ENCODE results near the gene MS4A8. TPM values are rescaled to one million over a fixed set of nuclear protein-coding genes. Genes with fewer than 3 reads are reported as not detected.
"Not testable (repeated sequence)": the region's sequence is repeated elsewhere in the genome, so short reads cannot be mapped to it uniquely, and the experiment has no call there.

MS4A8 gene, protein sequence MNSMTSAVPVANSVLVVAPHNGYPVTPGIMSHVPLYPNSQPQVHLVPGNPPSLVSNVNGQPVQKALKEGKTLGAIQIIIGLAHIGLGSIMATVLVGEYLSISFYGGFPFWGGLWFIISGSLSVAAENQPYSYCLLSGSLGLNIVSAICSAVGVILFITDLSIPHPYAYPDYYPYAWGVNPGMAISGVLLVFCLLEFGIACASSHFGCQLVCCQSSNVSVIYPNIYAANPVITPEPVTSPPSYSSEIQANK
- total RNA-seq = not detected

DNA sequence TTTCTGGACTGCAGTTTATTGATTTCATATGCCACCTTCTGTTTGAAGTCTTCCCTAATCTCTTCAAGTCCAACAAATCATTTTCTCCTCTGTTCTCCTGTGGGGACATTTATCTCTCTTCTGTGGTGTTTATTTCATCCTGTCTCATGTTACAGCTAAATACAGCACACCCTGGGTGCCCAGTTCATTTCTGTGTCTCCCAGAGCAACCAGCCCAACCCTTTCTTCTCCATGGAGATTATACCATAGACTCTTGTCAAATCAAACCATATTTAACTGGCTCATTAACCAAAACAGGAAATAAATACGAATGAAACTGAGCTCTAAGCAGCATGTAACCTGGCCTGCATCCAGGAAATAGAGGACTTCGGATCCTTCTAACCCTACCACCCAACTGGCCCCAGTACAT, at the start of gene MS4A8:
MS4A8 (plus strand) TSS at position 329 of the 408 bp plus-strand sequence. CDS start 1,249 bp downstream, outside the sequence.
- Mint-ChIP-seq H3K36me3 (no peaks in the 10 kb centered on the region), H3K9me3 (no peaks in the 10 kb centered on the region), H3K27me3 (peaks cover 8% of the 10 kb centered on the region), H3K4me3 (no peak within 1 kb of the TSS), H3K4me1 (no peaks in the 10 kb centered on the region), H3K27ac (no peak within 1 kb of the TSS)
- no peak for DNase-seq
- POLR2A ChIA-PET = no interaction called here
- ATAC-seq (ENCODE audit: low read depth) = no peak

DNA sequence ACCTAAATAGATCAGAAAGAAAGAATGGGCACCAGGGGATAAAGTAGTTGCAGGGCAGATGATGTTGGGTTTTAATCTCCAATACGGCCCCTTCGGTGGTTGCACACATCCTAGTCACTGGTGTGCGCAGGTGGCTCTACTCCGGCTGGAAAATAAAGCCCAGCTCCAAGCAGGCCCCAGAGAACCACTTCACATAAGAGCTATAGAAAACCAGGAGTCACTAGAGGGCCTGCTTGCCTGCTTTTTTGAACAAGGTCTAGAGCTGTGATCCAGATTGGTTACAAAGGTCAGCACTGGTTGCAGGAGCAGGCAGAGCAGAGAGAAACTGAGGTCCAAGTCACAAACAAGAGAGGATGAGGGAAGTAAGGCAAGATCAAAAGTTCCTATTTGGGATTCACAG, 41.5 kb upstream of the MS4A8 start:
- no peaks in the 10 kb centered on the region for H3K36me3 Mint-ChIP-seq
- H3K4me3 Mint-ChIP-seq = no peak overlapping the region
- no peak overlapping the region for H3K27ac Mint-ChIP-seq
- DNase-seq (no peak), ATAC-seq (ENCODE audit: low read depth) (no peak)
- peaks cover under 1% of the 10 kb centered on the region for H3K9me3 Mint-ChIP-seq
- POLR2A ChIA-PET = no interaction called here
- no peaks in the 10 kb centered on the region for H3K4me1 Mint-ChIP-seq
- H3K27me3 Mint-ChIP-seq = peaks cover 6% of the 10 kb centered on the region

DNA sequence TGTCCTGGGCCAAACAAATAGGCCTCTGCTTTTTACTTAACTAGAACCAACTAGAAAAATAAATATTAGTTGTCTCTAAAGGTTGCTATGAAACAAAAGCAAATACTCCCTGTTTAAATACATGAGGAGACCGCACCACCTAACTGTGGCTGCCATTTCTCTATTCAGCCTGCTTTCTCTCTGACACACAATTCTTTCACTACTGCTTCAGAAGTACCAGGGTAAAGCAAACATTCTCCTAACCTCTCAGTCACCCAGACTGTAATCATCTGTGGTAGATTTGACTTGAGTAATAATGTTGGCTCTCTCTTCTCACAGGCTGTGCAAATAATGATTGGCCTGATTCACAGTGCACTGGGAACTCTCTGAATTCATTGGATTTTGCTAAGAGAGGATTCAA, 41.0 kb upstream of the MS4A8 start:
- POLR2A ChIA-PET = no interaction called here
- H3K9me3 Mint-ChIP-seq = no peaks in the 10 kb centered on the region
- H3K36me3 Mint-ChIP-seq = no peaks in the 10 kb centered on the region
- DNase-seq (no peak), ATAC-seq (ENCODE audit: low read depth) (no peak)
- no peaks in the 10 kb centered on the region for H3K4me1 Mint-ChIP-seq
- H3K27ac Mint-ChIP-seq = no peak overlapping the region
- H3K27me3 Mint-ChIP-seq = peaks cover 6% of the 10 kb centered on the region
- H3K4me3 Mint-ChIP-seq = no peak overlapping the region

DNA sequence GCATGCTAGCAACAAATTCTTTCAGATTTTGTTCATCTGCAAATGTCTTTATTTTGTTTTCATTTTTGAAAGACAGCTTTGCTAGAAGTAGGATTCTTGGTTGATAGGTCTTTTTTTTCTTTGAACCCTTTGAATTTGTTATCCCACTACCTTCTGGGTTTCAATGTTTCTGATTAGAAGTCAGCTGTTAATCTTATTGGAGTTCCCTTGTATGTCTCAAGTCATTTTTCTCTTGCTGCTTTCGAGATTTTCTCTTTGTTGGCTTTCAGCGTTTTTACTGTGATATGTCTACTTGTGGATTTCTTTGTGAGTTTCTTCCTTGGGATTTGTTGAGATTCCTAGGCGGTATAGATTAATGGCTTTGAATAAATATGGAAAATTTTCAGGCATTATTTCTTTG, 27.2 kb upstream of the MS4A8 start:
- H3K4me1 Mint-ChIP-seq = no peaks in the 10 kb centered on the region
- POLR2A ChIA-PET = no interaction called here
- peaks cover 13% of the 10 kb centered on the region for H3K9me3 Mint-ChIP-seq
- H3K27ac Mint-ChIP-seq = no peak overlapping the region
- DNase-seq = no peak
- H3K36me3 Mint-ChIP-seq = peaks cover 2% of the 10 kb centered on the region
- no peak for ATAC-seq (ENCODE audit: low read depth)
- peaks cover 4% of the 10 kb centered on the region for H3K27me3 Mint-ChIP-seq
- no peak overlapping the region for H3K4me3 Mint-ChIP-seq

DNA sequence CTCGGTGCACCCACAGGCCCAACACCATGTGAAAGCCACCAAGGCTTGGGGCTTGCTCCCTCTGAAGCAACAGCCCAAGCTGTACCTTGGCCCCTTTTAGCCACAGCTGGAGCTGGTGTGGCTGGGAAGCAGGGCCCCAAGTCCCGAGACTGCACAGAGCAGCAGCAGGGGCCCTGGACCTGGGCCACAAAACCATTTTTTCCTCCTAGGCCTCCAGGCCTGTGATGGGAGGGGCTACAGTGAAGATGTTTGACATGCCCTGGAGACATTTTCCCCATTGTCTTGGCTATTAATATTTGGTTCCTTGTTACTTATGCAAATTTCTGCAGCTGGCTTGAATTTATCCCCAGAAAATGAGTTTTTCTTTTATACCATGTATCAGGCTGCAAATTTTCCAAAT, 21.2 kb upstream of the MS4A8 start:
- H3K27me3 Mint-ChIP-seq; ATAC-seq (ENCODE audit: low read depth); H3K36me3 Mint-ChIP-seq; DNase-seq; H3K27ac Mint-ChIP-seq; POLR2A ChIA-PET; H3K4me1 Mint-ChIP-seq; H3K4me3 Mint-ChIP-seq: not testable (repeated sequence)
- peaks cover 17% of the 10 kb centered on the region for H3K9me3 Mint-ChIP-seq

DNA sequence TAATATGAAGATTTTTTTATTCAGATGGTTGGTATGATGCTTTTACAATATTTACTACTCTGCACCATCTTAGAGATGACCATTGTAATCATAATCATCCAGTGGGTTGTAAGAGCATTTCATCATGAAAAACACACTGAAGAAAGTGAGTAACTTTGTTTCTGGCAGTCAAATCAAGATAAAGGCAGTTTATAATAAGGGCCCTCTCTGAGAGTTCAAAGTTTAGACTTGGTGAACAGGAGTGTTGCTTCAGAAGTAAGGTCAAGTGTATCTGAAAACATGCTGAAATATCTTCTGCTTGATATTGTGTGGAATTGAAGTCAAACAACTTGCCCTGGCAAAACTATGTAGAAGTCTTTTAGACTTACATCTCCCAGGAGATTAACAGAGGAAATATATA, 19.5 kb upstream of the MS4A8 start:
- H3K4me3 Mint-ChIP-seq = no peak overlapping the region
- POLR2A ChIA-PET = no interaction called here
- H3K9me3 Mint-ChIP-seq = peaks cover 15% of the 10 kb centered on the region
- ATAC-seq (ENCODE audit: low read depth) (no peak), DNase-seq (no peak)
- H3K36me3 Mint-ChIP-seq = peaks cover 2% of the 10 kb centered on the region
- H3K27me3 Mint-ChIP-seq = peaks cover 6% of the 10 kb centered on the region
- H3K4me1 Mint-ChIP-seq = no peaks in the 10 kb centered on the region
- H3K27ac Mint-ChIP-seq = no peak overlapping the region

DNA sequence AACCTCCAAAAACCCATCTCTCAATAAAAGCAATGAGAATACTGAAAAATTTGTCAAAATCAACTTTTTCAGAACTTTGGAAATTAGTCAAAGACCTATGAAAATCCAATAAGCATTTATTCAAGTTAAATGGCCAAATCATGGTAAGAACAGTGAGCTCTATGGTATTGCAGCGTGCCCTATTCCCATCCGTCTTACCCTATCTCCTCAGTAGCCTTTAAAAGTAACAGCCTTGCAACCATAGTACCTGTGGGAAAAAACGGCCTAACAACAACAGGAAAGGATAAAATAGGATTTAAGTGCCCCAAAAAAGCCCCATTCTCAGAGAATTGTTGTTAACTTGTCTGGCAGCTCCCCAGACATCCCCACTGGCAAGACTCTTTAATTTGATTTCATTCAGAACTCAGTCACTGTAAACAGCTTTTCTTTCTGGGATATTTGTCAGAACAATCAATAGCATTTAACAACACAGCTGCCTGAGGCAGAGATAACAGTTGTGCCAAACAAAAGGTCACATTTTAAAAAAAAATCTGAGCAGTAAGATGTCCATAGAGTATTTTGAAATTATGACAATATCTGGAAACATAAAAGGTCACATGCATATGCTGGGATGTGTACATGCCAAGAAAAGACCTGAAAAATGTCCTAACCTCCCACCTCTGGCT, 18.8 kb upstream of the MS4A8 start:
- POLR2A ChIA-PET = no interaction called here
- Mint-ChIP-seq H3K9me3 (peaks cover 15% of the 10 kb centered on the region), H3K4me1 (no peaks in the 10 kb centered on the region), H3K4me3 (no peak overlapping the region), H3K36me3 (peaks cover 2% of the 10 kb centered on the region), H3K27me3 (peaks cover 6% of the 10 kb centered on the region), H3K27ac (no peak overlapping the region)
- ATAC-seq (ENCODE audit: low read depth) (no peak), DNase-seq (no peak)

DNA sequence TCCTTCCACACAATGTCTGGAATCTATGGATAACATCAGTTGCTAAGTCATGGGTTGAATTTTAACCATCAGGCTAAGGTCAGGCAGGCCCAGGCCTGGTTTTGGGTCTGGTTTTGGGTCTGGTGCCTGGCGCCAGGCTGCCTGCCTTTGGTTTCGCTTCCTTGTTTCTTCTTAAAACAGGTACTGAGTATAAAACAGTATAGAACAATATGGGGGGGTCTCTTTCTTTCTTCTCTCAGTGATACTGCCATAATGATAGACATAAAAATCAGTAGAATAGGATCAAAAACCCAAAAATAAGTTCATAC, 14.9 kb upstream of the MS4A8 start:
- H3K27me3 Mint-ChIP-seq; H3K36me3 Mint-ChIP-seq; H3K4me3 Mint-ChIP-seq; ATAC-seq (ENCODE audit: low read depth); H3K27ac Mint-ChIP-seq; H3K9me3 Mint-ChIP-seq; DNase-seq; H3K4me1 Mint-ChIP-seq; POLR2A ChIA-PET: not testable (repeated sequence)

DNA sequence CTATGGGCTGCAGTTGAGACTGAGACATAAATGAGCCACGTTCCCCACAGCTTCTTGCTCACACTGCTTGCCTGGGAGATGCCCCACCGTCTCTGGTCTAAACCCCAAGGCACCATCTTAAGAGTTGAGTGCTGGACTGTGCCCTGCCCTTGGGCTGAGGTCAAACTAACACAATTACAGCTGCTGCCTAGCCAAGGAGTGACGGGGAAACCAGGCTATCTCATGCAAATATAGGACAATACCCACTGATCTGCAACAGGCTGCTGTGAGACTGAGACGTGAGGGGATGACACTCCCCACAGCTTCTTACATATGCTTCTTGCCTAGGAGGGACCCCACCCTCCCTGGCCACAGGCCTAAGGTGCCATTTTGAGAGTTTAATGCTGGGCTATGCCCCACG, 7.8 kb upstream of the MS4A8 start:
- H3K36me3 Mint-ChIP-seq = no peaks in the 10 kb centered on the region
- H3K4me3 Mint-ChIP-seq = no peak overlapping the region
- ATAC-seq (ENCODE audit: low read depth) = no peak
- H3K27ac Mint-ChIP-seq = no peak overlapping the region
- H3K4me1 Mint-ChIP-seq = no peaks in the 10 kb centered on the region
- POLR2A ChIA-PET = no interaction called here
- peaks cover 5% of the 10 kb centered on the region for H3K27me3 Mint-ChIP-seq
- DNase-seq = no peak
- no peaks in the 10 kb centered on the region for H3K9me3 Mint-ChIP-seq

DNA sequence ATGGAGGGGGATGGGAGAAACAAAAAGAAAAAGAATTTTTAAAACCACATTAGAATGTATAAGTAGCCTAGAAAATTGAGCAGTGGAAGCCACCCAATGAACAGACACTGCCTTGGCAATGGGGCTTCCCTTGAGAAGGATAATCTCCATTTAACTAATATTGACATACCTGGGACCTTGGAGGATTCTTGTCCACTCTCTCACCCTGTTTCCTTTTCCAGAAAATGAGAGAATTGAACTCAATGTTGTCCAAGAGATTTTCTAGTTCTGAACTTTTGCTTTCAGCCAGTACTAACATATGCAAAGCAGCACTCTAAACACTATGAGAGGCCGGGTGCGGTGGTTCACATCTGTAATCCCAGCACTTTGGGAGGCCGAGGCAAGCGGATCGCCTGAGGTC, 524 bp downstream of the MS4A8 start:
- H3K4me1 Mint-ChIP-seq = no peaks in the 10 kb centered on the region
- no peak for DNase-seq
- POLR2A ChIA-PET = no interaction called here
- H3K9me3 Mint-ChIP-seq = no peaks in the 10 kb centered on the region
- H3K27ac Mint-ChIP-seq = no peak overlapping the region
- peaks cover 7% of the 10 kb centered on the region for H3K27me3 Mint-ChIP-seq
- ATAC-seq (ENCODE audit: low read depth) = no peak
- no peaks in the 10 kb centered on the region for H3K36me3 Mint-ChIP-seq
- no peak overlapping the region for H3K4me3 Mint-ChIP-seq

DNA sequence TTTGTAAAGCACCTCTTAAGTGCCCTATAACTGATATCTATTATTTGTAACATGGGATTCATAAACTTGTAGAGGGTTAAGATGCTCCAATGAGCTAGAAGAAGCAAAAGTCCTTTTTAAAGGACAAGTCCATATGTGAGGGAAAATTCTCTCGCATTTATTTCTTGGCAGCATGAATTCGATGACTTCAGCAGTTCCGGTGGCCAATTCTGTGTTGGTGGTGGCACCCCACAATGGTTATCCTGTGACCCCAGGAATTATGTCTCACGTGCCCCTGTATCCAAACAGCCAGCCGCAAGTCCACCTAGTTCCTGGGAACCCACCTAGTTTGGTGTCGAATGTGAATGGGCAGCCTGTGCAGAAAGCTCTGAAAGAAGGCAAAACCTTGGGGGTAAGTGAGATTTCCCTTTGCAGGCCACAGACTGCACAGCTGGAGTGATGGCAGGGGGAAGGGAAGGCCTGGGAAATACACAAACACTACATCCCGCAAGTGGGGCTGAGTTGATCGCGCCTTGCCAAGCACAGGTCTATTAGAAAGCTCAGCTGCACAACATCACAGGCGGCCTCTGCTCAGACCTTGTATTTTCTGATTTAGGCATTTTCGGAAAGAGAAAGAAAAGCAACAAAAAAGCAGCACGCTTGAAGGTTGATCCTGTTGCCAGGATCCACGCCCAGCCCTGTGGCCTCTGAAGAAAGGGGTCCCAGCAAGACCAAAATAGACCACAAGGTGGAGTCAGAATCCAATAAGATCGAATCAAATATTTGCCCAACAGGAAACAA, 1.5 kb downstream of the MS4A8 start:
- no peak for DNase-seq
- H3K4me1 Mint-ChIP-seq = no peaks in the 10 kb centered on the region
- POLR2A ChIA-PET = no interaction called here
- peaks cover 3% of the 10 kb centered on the region for H3K27me3 Mint-ChIP-seq
- no peak overlapping the region for H3K27ac Mint-ChIP-seq
- no peak for ATAC-seq (ENCODE audit: low read depth)
- no peak overlapping the region for H3K4me3 Mint-ChIP-seq
- no peaks in the 10 kb centered on the region for H3K9me3 Mint-ChIP-seq
- no peaks in the 10 kb centered on the region for H3K36me3 Mint-ChIP-seq

DNA sequence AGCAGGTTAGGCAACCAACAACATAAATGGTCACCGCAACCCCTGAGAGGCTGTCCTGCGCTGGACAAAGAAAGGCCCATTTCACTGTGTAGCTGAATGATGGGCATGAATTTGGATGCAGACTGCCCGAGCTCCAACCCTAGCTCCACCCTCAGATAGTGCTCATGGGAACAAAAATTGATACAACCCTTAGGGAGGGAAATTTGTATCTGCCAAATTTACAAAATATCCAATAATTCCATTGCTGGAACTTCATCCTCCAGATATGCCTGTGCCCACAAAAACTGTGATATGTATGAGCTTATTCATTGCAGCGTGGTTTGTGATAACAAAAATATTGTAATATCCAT, 2.0 kb downstream of the MS4A8 start:
- peaks cover 3% of the 10 kb centered on the region for H3K27me3 Mint-ChIP-seq
- ATAC-seq (ENCODE audit: low read depth) (no peak), DNase-seq (no peak)
- H3K36me3 Mint-ChIP-seq = no peaks in the 10 kb centered on the region
- no peak overlapping the region for H3K4me3 Mint-ChIP-seq
- no peak overlapping the region for H3K27ac Mint-ChIP-seq
- no peaks in the 10 kb centered on the region for H3K4me1 Mint-ChIP-seq
- H3K9me3 Mint-ChIP-seq = no peaks in the 10 kb centered on the region
- POLR2A ChIA-PET = no interaction called here

DNA sequence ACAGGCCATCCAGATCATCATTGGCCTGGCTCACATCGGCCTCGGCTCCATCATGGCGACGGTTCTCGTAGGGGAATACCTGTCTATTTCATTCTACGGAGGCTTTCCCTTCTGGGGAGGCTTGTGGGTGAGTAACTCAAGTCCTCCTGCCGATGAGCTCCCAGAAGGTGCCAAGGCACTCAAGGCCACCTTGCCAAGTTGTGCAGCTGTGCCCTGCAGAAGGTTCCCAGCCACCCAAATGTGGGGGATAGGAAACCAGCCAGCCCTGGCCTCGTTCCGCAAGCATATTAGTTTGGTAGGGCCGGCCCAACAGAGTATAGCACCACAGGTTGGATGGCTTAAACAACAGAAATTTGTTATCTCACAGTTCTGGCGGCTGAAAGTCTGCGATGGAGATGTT, 4.0 kb downstream of the MS4A8 start:
- POLR2A ChIA-PET = no interaction called here
- Mint-ChIP-seq H3K27me3 (no peaks in the 10 kb centered on the region), H3K36me3 (no peaks in the 10 kb centered on the region)

DNA sequence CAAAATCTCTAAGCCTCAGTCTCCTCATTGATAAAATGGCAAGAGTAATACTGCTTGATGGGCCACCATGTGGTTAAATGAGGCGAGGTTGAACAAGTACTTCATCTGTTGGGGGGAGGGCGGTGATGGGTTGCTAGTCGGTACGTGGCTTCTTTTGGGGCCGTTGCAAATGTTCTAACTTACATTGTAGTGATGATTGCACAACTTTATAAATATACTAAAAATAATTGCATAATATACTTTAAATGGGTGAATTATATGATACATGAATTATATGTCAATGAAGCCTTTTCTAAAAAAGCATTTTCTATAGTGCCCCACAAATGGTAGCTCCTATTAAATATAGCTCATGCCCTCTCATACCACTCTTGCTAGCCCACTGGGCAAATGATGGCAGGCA, 6.5 kb downstream of the MS4A8 start:
- H3K27me3 Mint-ChIP-seq = peaks cover 2% of the 10 kb centered on the region
- DNase-seq = no peak
- H3K4me3 Mint-ChIP-seq = no peak overlapping the region
- no peaks in the 10 kb centered on the region for H3K36me3 Mint-ChIP-seq
- ATAC-seq (ENCODE audit: low read depth) = no peak
- POLR2A ChIA-PET = no interaction called here
- no peaks in the 10 kb centered on the region for H3K4me1 Mint-ChIP-seq
- H3K9me3 Mint-ChIP-seq = no peaks in the 10 kb centered on the region
- H3K27ac Mint-ChIP-seq = no peak overlapping the region

More for the DNA sequence above, 4.0 kb downstream of the MS4A8 start:
- Mint-ChIP-seq H3K4me1 (no peaks in the 10 kb centered on the region), H3K9me3 (no peaks in the 10 kb centered on the region), H3K27ac (no peak overlapping the region), H3K4me3 (no peak overlapping the region)
- ATAC-seq (ENCODE audit: low read depth) (no peak), DNase-seq (no peak)
